IPS DF 6.9 (cell line): ENCODE results near the gene KRT33A.
"Not testable (repeated sequence)": the region's sequence is repeated elsewhere in the genome, so short reads cannot be mapped to it uniquely, and the experiment has no call there.

Experiments
- DNase-seq: peaks from one replicate; pipeline ENCODE4 v3.0.0-alpha.2; 2013; ENCODE audit warnings: low read depth, low spot score
- H3K27ac ChIP-seq: one replicate; pipeline ENCODE4 v1.5.1; 2013; ENCODE audit warnings: low read length, control low read depth
- H3K27me3 ChIP-seq: 2 replicates; pipeline ENCODE4 v1.6.1; 2013; ENCODE audit warnings: mild to moderate bottlenecking, low read length; ENCODE audit not compliant: control insufficient read depth, insufficient read depth
- H3K36me3 ChIP-seq: 2 replicates; pipeline ENCODE4 v1.6.1; 2013; ENCODE audit warnings: low read length; ENCODE audit not compliant: control insufficient read depth, insufficient read depth
- H3K4me1 ChIP-seq: 2 replicates; pipeline ENCODE4 v1.6.1; 2013; ENCODE audit warnings: low read length; ENCODE audit not compliant: control insufficient read depth, insufficient read depth
- H3K4me3 ChIP-seq: 2 replicates; pipeline ENCODE4 v1.5.1; 2013; ENCODE audit warnings: mild to moderate bottlenecking, low read length
- H3K9me3 ChIP-seq: 2 replicates; pipeline ENCODE4 v1.6.1; 2013; ENCODE audit warnings: low read length, inconsistent platforms; ENCODE audit not compliant: control insufficient read depth, insufficient read depth
- WGBS: extraction: QIAGEN DNeasy Blood & Tissue Kit; methylation state at CpG from one replicate; pipeline ENCODE4 v1.1.7; 2013; ENCODE audit warnings: mixed read lengths, missing lambda C conversion rate; ENCODE audit not compliant: insufficient read length, insufficient coverage; 5-methylcytosine and 5-hydroxymethylcytosine counted together

Gene KRT33A

GRCh38 chr17:41366070-41366469 is 15.4 kb upstream of the KRT33A start:
- no peaks in the 10 kb centered on the region for H3K27me3 ChIP-seq
- no peak overlapping the region for H3K4me3 ChIP-seq
- H3K9me3 ChIP-seq = no peaks in the 10 kb centered on the region
- H3K36me3 ChIP-seq = no peaks in the 10 kb centered on the region
- no peak overlapping the region for H3K27ac ChIP-seq
- H3K4me1 ChIP-seq = no peaks in the 10 kb centered on the region
- no peak for DNase-seq

- Histone ChIP-seq H3K9me3 (no peaks in the 10 kb centered on the region), H3K27ac (no peak overlapping the region), H3K4me3 (no peak overlapping the region), H3K36me3 (no peaks in the 10 kb centered on the region), H3K27me3 (no peaks in the 10 kb centered on the region), H3K4me1 (no peaks in the 10 kb centered on the region)
- DNase-seq = no peak
- WGBS = no CpG with 5 or more reads among the region's 2 CpGs
These were observed 13.3 kb upstream of the KRT33A start for GRCh38 chr17:41363881-41364280.

DNA sequence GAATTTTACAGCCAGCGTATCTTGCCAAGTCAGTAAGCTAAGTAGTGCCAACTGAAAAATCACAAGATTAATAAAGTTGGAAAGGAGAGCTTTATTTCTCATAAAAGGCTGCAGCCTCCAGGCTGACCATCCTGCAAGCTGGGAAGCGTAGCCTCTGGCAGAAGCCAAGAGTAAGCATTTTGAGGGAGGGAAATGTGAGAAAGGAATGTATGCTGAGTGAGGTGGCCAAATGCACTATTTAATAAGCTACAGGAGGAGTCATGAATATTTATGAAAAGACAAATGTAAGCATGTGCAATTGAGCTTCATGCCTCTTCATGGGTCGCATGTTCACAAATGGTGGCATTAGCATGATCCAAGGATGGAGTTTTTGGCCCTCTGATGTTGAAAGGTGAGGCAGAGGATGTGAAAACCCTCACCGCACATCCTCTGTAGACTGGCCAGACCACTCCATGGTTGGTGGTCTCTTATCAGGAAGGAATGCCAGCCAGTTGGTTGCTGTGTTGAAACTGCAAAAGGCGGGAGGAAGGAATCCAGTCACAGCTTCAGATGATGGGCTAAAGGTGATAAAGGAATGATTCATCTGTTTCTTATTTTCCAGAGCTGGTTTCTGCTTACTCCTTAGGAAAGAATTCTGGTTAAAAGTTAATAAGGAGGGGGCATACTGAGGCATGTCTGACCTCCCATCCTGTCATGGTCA is 9.8 kb upstream of the KRT33A start:
- Histone ChIP-seq H3K27me3 (no peaks in the 10 kb centered on the region), H3K27ac (no peak overlapping the region), H3K4me3 (no peak overlapping the region), H3K36me3 (no peaks in the 10 kb centered on the region), H3K9me3 (no peaks in the 10 kb centered on the region), H3K4me1 (no peaks in the 10 kb centered on the region)
- no peak for DNase-seq
- WGBS = no CpG with 5 or more reads among the region's 5 CpGs

DNA sequence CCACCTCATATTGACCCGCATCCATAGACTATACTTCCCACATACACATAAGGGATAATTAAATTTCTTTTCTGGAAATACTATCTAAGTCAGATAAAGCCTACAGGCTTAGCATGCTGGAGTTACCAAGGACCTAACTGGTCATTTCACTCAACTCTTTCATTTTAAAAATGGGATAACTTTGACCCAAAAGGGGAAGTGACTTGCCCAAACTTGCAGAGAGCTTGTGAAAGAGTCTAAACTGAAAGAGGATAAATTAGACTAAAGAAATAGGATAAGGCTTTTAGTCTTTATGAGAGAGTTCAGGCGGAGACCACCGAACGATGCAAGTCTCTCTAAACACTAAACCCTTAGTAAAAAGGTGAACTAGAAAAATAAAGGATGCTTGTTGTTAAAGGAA is 3.9 kb upstream of the KRT33A start:
- Histone ChIP-seq H3K36me3 (no peaks in the 10 kb centered on the region), H3K27ac (no peak overlapping the region), H3K27me3 (no peaks in the 10 kb centered on the region), H3K9me3 (no peaks in the 10 kb centered on the region), H3K4me3 (no peak overlapping the region), H3K4me1 (no peaks in the 10 kb centered on the region)
- no peak for DNase-seq
- no CpG with 5 or more reads among the region's 4 CpGs for WGBS

- Histone ChIP-seq H3K9me3 (no peaks in the 10 kb centered on the region), H3K4me1 (no peaks in the 10 kb centered on the region), H3K4me3 (no peak overlapping the region), H3K27me3 (no peaks in the 10 kb centered on the region), H3K27ac (no peak overlapping the region), H3K36me3 (no peaks in the 10 kb centered on the region)
- no CpG with 5 or more reads among the region's 7 CpGs for WGBS
- DNase-seq = no peak
These were observed 2.2 kb upstream of the KRT33A start for GRCh38 chr17:41352597-41353366.

- no peak overlapping the region for H3K27ac ChIP-seq
- H3K9me3 ChIP-seq = no peaks in the 10 kb centered on the region
- no peaks in the 10 kb centered on the region for H3K36me3 ChIP-seq
- WGBS = no CpG with 5 or more reads among the region's 2 CpGs
- no peaks in the 10 kb centered on the region for H3K4me1 ChIP-seq
- no peak for DNase-seq
- H3K4me3 ChIP-seq = no peak overlapping the region
- H3K27me3 ChIP-seq = no peaks in the 10 kb centered on the region
These were observed 549 bp upstream of the KRT33A start for GRCh38 chr17:41351177-41351576.

DNA sequence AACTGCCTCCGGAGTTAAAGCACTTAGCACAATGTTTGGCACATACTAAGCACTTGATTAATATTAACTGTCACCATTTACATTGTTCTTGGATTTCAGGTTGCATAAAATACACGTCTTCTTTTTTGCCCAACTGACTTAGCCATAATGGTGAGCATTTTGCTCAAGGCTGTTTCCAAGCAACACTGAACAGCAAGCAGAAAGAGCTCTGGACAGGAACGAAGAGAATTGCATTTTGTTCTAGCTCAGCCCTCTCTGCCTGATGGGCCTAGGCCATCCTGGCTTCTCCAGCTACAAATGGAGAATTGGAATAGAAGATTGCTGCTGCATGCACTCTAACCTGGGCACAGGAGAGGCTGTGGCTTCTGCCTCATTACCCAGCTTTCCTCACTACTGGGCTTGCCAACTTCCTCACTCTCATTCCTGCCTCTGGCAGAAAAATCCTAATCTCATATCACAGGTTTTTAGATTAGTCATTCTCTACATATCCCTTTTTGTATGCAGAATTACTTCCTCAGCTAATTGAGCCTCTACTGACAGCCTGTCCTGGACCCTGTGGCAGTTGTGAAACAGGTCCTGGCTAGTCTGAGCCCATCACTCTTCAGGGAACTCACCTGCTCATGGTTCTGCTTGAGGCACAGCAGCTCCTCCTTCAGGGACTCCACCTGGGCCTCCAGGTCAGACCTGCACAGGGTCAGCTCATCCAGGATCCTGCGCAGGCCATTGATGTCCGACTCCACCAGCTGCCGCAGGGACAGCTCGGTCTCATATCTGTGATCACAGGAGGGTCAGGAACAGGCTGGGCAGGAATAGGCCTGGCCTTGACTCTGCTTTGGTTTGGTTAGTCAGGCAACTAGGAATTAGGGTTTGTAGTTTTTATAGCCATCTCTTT is 2.5 kb downstream of the KRT33A start:
- no CpG with 5 or more reads among the region's 7 CpGs for WGBS
- Histone ChIP-seq H3K4me1 (no peaks in the 10 kb centered on the region), H3K27me3 (no peaks in the 10 kb centered on the region), H3K27ac (no peak overlapping the region), H3K4me3 (no peak overlapping the region), H3K9me3 (no peaks in the 10 kb centered on the region), H3K36me3 (no peaks in the 10 kb centered on the region)
- DNase-seq = no peak

DNA sequence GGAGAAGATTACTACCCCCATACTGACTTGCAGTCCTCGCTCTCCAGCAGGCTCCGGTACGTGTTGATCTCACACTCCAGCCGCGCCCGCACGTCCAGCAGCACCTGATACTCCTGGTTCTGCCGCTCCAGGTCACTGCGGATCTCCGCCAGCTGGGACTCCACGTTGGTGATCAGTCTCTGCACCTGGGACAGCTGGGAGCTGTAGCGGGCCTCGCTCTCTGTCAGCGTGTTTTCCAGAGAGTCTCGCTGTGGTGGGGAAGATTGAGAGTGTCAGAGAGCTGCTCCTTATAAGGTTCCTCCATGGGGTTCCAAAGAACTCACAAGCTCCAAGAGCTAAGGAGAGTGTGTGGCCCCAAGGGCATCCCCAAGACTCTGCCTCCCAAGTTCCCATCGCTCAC is 4.2 kb downstream of the KRT33A start:
- H3K4me1 ChIP-seq, DNase-seq, H3K27me3 ChIP-seq, H3K36me3 ChIP-seq, H3K9me3 ChIP-seq, H3K27ac ChIP-seq, H3K4me3 ChIP-seq: not testable (repeated sequence)
- no CpG with 5 or more reads among the region's 16 CpGs for WGBS

DNA sequence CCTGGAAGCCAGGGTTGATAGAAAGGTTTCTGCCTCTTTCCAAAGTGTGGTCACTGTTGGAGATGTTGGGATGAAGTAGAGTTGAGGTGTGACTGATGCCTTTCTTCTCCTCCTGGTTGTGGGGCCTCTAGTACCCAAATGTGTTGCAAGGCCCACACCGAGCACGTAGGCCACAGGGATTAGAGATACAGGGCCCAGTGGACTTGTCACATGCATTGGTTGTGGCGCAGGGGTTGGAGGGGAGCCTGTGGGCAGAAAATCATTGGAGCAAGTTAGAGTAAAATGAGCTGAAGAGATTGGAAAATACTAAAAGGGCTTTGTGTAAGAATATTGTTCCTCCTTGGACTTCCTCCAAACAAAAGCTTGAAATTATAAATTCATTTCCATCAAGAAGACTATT is 4.6 kb downstream of the KRT33A start:
- no peaks in the 10 kb centered on the region for H3K36me3 ChIP-seq
- H3K27me3 ChIP-seq = no peaks in the 10 kb centered on the region
- H3K4me1 ChIP-seq = no peaks in the 10 kb centered on the region
- no peak for DNase-seq
- no peak overlapping the region for H3K4me3 ChIP-seq
- no peaks in the 10 kb centered on the region for H3K9me3 ChIP-seq
- H3K27ac ChIP-seq = no peak overlapping the region
- no CpG with 5 or more reads among the region's 3 CpGs for WGBS

- Histone ChIP-seq H3K4me1 (no peaks in the 10 kb centered on the region), H3K4me3 (no peak overlapping the region), H3K27me3 (no peaks in the 10 kb centered on the region), H3K27ac (no peak overlapping the region), H3K36me3 (no peaks in the 10 kb centered on the region), H3K9me3 (no peaks in the 10 kb centered on the region)
- DNase-seq = no peak
- WGBS = no CpG with 5 or more reads among the region's 3 CpGs
These were observed 7.6 kb downstream of the KRT33A start for GRCh38 chr17:41343029-41343428.
